ENCODE results near the gene WDR73.

The WDR73 gene

GRCh38 chr15:84609818-84610525, 44.1 kb downstream of the WDR73 start:
- no peak for DNase-seq

- no peak for DNase-seq
These were observed 45.3 kb downstream of the WDR73 start for GRCh38 chr15:84608707-84609284.

- DNase-seq, result no peak
These were observed 47.4 kb downstream of the WDR73 start for GRCh38 chr15:84606653-84607120.

GRCh38 chr15:84605554-84605882, 48.6 kb downstream of the WDR73 start:
- DNase-seq, result no peak

GRCh38 chr15:84604826-84605553, 49.1 kb downstream of the WDR73 start:
- no peak for DNase-seq

- DNase-seq, result no peak
These were observed 50.3 kb downstream of the WDR73 start for GRCh38 chr15:84603630-84604379.

DNA sequence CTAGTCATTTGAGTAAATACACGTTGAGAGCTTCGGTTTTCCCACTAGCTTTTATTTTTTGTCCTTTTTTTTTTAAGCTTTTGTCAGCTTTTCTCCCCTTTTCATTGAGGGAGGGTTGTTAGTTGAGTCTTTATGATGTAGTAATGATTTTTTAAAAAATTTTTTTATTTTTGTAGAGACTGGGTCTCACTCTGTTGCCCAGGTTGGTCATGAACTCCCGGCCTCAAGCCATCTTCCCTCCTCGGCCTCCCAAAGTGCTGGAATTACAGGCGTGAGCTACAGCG, 52.6 kb downstream of the WDR73 start:
- DNase-seq, result no peak

DNA sequence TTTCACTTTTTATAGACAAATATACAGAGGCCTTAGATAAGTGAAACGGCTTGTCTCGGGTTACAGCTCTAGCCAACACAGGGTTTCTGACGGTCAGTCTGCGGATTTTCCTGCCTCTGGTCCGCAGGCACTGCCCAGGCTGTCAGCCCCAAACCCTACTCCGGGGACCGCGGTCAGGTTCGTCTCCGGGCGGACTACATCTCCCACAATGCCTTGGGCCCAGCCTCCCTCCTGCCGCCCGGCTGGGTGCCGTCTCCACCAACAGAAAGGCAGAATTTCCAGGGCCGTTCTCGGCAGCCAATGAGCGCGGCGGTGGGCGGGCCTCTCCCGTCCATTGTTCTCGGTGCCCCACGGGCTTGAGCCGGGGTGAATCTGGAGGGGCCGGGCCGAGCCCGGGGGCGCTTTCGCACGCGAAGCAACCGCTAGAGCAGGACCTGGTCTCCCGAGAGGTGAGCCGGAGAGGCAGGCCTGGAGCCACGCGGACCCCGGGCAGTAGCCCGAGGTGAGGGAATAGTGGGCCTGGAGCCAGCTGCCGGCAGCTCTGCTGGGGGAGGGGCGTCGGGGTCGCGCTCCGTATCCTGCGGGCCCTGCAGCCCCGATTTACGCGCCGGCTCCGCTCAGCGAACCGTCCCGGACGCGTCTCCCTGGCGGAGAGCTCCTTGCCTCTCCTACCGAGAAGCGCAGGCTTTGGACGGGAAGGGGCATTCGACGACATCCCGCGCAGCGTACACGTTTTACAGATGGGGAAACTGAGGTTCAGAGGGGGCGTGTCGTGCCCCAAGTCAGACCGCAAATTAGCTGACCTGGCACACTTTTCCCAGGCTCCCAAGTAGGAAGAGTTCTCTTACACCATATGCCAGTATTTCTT, 53.2 kb downstream of the WDR73 start, which contains the start of gene ZSCAN2:
Gene ZSCAN2 (plus strand): TSS at position 323 of the 868 bp plus-strand sequence. CDS start 2,919 bp downstream, outside the sequence.
- DNase-seq, result peak; percentile 81

- DNase-seq, result peak; percentile 19
These were observed 53.8 kb downstream of the WDR73 start for GRCh38 chr15:84600331-84600686.

- no peak for DNase-seq
These were observed 54.2 kb downstream of the WDR73 start for GRCh38 chr15:84599906-84600305.

DNA sequence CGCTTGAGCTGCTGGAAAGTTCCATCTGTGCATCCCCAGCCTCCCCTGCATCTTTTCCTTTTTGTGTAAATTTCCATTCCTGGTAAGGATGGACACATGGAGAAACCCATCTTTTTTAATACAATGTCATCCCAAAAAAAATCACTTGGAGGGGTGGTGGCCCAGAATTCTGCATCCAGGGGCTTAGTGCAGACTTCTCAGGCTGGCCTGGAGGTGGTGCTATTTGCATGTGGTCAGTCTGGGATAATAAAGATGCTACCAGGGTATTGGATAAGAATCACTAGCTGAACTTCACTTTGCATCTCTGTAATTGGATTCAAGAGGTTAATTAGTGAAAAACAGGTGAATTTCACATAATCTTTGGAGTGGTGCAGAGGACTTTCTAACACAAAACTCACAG, 55.1 kb downstream of the WDR73 start:
- DNase-seq, result no peak

- DNase-seq, result no peak
These were observed 55.8 kb downstream of the WDR73 start for GRCh38 chr15:84598250-84598649.

- no peak for DNase-seq
These were observed 56.8 kb downstream of the WDR73 start for GRCh38 chr15:84597296-84597695.

GRCh38 chr15:84595660-84596059, 58.4 kb downstream of the WDR73 start:
- DNase-seq, result no peak

- DNase-seq, result no peak
These were observed 59.3 kb downstream of the WDR73 start for GRCh38 chr15:84594617-84595290.

GRCh38 chr15:84591815-84592214, 62.3 kb downstream of the WDR73 start:
- no peak for DNase-seq

DNA sequence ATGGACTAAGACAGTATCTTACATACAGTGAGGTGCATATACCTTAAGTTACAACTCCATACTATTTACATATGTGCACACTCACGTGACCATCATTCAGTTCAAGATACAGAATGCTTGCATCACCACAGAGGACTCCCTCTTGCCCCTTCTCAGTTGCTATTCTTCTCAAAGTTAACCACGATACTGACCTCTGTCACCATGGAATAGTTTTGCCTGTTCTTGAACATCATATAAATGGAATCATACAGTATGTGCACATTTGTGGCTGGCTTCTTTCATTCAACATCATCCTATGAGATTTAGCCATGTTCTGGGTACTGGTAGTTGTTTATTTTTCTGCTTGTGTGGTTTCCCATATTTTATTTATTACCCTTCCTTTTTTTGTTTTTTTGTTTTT, 63.7 kb downstream of the WDR73 start:
- DNase-seq, result no peak
